Testis (tissue), 3 donors: ENCODE results near the gene SACS. TPM values are rescaled to one million over a fixed set of nuclear protein-coding genes. Genes with fewer than 3 reads are reported as not detected.
A peak's percentile ranks its signal among the peaks of the same experiment; 100 is the strongest.
"Not testable (repeated sequence)": the region's sequence is repeated elsewhere in the genome, so short reads cannot be mapped to it uniquely, and the experiment has no call there.

Experiments used
- DNase-seq: peaks from one replicate; pipeline ENCODE4 v3.0.0-alpha.2; 2019
- H3K27ac ChIP-seq, 2 donors: fragments of 200-600 bp; sonication (generic); one replicate each; pipeline ENCODE4 v1.5.1; 2019
- H3K27me3 ChIP-seq: fragments of 200-600 bp; sonication (generic); one replicate; pipeline ENCODE4 v1.5.1; 2019
- H3K36me3 ChIP-seq: fragments of 200-600 bp; sonication (generic); one replicate; pipeline ENCODE4 v1.5.1; 2017; ENCODE audit warnings: low read depth; ENCODE audit errors: missing control alignments
- H3K4me1 ChIP-seq: fragments of 200-600 bp; sonication (generic); one replicate; pipeline ENCODE4 v1.5.1; 2019
- H3K4me3 ChIP-seq, 2 donors: fragments of 200-600 bp; sonication (generic); one replicate each; pipeline ENCODE4 v1.5.1; 2017 to 2019
- H3K9me3 ChIP-seq: fragments of 200-600 bp; sonication (generic); one replicate; pipeline ENCODE4 v1.5.1; 2017
- CTCF ChIP-seq, 3 experiments: fragments of 450-650 bp in 2 of 3; fragments of 200-600 bp in 1 of 3; sonication (generic) in 1 of 3; IDR thresholded peaks; one replicate each; pipeline ENCODE4 v1.5.1; 2016 to 2019; ENCODE audit warnings: antibody characterized with exemption in 3 of 3, mild to moderate bottlenecking in 2 of 3, moderate library complexity in 1 of 3
- POLR2A ChIP-seq: fragments of 450-650 bp; IDR thresholded peaks from one replicate; pipeline ENCODE4 v1.6.1; 2017; ENCODE audit warnings: antibody characterized with exemption, mild to moderate bottlenecking, moderate library complexity
- WGBS, 2 donors: methylation state at CpG; one replicate each; pipeline ENCODE4 v1.1.5; 2018; 5-methylcytosine and 5-hydroxymethylcytosine counted together
- intact Hi-C: fragments of 100-400 bp; cut with DNase I; formaldehyde crosslinking; loops from one replicate; pipeline ENCODE4 v1.15.1; 2023; ENCODE audit warnings: low total_unique reads
- polyA plus RNA-seq: library from polyadenylated mRNA; stranded (reverse); fragments of 350-450 nt; fragmentation: Illumina TruSeq; extraction: RNeasy Lipid Tissue Mini Kit (QIAGEN cat#74804); gene quantifications from one replicate; pipeline ENCODE4 v1.2.3, GENCODE V29; 2014; ENCODE audit warnings: low read depth, low replicate concordance; ENCODE audit not compliant: insufficient read depth
- total RNA-seq, 2 donors: library from RNA; depleted of rRNA; stranded (reverse); fragments of >200 nt; gene quantifications; one replicate each; pipeline ENCODE4 v1.2.3, GENCODE V29; 2016

SACS gene
- total and polyA plus RNA-seq, 3 donors from 2014 or later = 8.0 to 48.3 (median 38.2) TPM

- Histone ChIP-seq H3K27ac (no peak overlapping the region), H3K27me3 (no peaks in the 10 kb centered on the region), H3K4me1 (peaks cover 8% of the 10 kb centered on the region), H3K9me3 (no peaks in the 10 kb centered on the region), H3K36me3 (no peaks in the 10 kb centered on the region), H3K4me3 (no peak overlapping the region)
- intact Hi-C loops = no loop called here
- 82 to 83% methylated on average over 19 of the region's 19 CpGs for WGBS, 2 donors
- DNase-seq = no peak
- TF ChIP-seq POLR2A (no peak), CTCF (IDR thresholded peaks at IDR 0.05) (no peak)
Measured at GRCh38 chr13:23322353-23323336, 110.9 kb downstream of the SACS start.

GRCh38 chr13:23321535-23322241 lies 111.8 kb downstream of the SACS start:
- Histone ChIP-seq H3K36me3 (no peaks in the 10 kb centered on the region), H3K27ac (no peak overlapping the region), H3K9me3 (no peaks in the 10 kb centered on the region), H3K27me3 (no peaks in the 10 kb centered on the region), H3K4me1 (peaks cover 8% of the 10 kb centered on the region), H3K4me3 (no peak overlapping the region)
- TF ChIP-seq CTCF (IDR thresholded peaks at IDR 0.05) = no peak
- no peak for TF ChIP-seq POLR2A
- intact Hi-C loops = no loop called here
- no peak for DNase-seq
- 47 to 62% methylated on average over 6 of the region's 6 CpGs for WGBS, 2 donors

GRCh38 chr13:23320926-23321534 lies 112.5 kb downstream of the SACS start:
- H3K27me3 ChIP-seq = no peaks in the 10 kb centered on the region
- no peak overlapping the region for H3K27ac ChIP-seq
- DNase-seq = no peak
- 45 to 55% methylated on average over 4 of the region's 4 CpGs for WGBS, 2 donors
- peaks cover 8% of the 10 kb centered on the region for H3K4me1 ChIP-seq
- H3K9me3 ChIP-seq = no peaks in the 10 kb centered on the region
- no peak overlapping the region for H3K4me3 ChIP-seq
- intact Hi-C loops = no loop called here
- H3K36me3 ChIP-seq = no peaks in the 10 kb centered on the region
- TF ChIP-seq CTCF (IDR thresholded peaks at IDR 0.05) = peak in 1 of 3 experiments; percentile 10
- TF ChIP-seq POLR2A = no peak

- no peak overlapping the region for H3K4me3 ChIP-seq
- H3K4me1 ChIP-seq = peaks cover 8% of the 10 kb centered on the region
- WGBS, 2 donors = 67 to 78% methylated on average over 3 of the region's 3 CpGs
- intact Hi-C loops = no loop called here
- H3K27me3 ChIP-seq = no peaks in the 10 kb centered on the region
- no peak for DNase-seq
- H3K9me3 ChIP-seq = no peaks in the 10 kb centered on the region
- TF ChIP-seq CTCF (IDR thresholded peaks at IDR 0.05) (no peak), POLR2A (no peak)
- H3K36me3 ChIP-seq = no peaks in the 10 kb centered on the region
- no peak overlapping the region for H3K27ac ChIP-seq
Measured at GRCh38 chr13:23319883-23320224, 113.6 kb downstream of the SACS start.

GRCh38 chr13:23314837-23315236 lies 118.7 kb downstream of the SACS start:
- H3K27ac ChIP-seq, H3K27me3 ChIP-seq, H3K4me3 ChIP-seq, H3K4me1 ChIP-seq, H3K36me3 ChIP-seq, intact Hi-C loops, H3K9me3 ChIP-seq, DNase-seq: not testable (repeated sequence)
- 65 to 92% methylated on average over 6 of the region's 6 CpGs for WGBS, 2 donors
